H9 (cell line): ENCODE data around the gene IGF2R. TPM values are rescaled to one million over a fixed set of nuclear protein-coding genes. Genes with fewer than 3 reads are reported as not detected.

Experiments
- DNase-seq: peaks from one replicate; pipeline ENCODE4 v3.0.0-alpha.2; 2017
- H2AFZ ChIP-seq: one replicate; pipeline ENCODE4 v1.6.1; 2013; ENCODE audit warnings: mild to moderate bottlenecking, low read length, control low read depth, moderate library complexity
- H2AK5ac ChIP-seq: 2 replicates; pipeline ENCODE4 v1.6.1; 2013; ENCODE audit warnings: low read length, control low read depth, mixed read lengths; ENCODE audit not compliant: insufficient read length
- H2BK120ac ChIP-seq: one replicate; pipeline ENCODE4 v1.6.1; 2013; ENCODE audit warnings: low read depth, mild to moderate bottlenecking, low read length, control low read depth, inconsistent platforms; ENCODE audit not compliant: poor library complexity, severe bottlenecking
- H2BK12ac ChIP-seq: 2 replicates; pipeline ENCODE4 v1.6.1; 2013; ENCODE audit warnings: low read length, control low read depth, mixed read lengths, low read depth; ENCODE audit not compliant: insufficient read length
- H2BK15ac ChIP-seq: 2 replicates; pipeline ENCODE4 v1.6.1; 2013; ENCODE audit warnings: low read depth, low read length, control low read depth
- H2BK20ac ChIP-seq: one replicate; pipeline ENCODE4 v1.6.1; 2013; ENCODE audit warnings: low read depth, mild to moderate bottlenecking, low read length, control low read depth, inconsistent platforms; ENCODE audit not compliant: poor library complexity, severe bottlenecking
- H2BK5ac ChIP-seq: 2 replicates; pipeline ENCODE4 v1.6.1; 2013; ENCODE audit warnings: low read length, control low read depth, mixed read lengths; ENCODE audit not compliant: insufficient read length
- H3K14ac ChIP-seq: 2 replicates; pipeline ENCODE4 v1.6.1; 2013; ENCODE audit warnings: low read length, control low read depth; ENCODE audit not compliant: insufficient read depth
- H3K18ac ChIP-seq: 2 replicates; pipeline ENCODE4 v1.6.1; 2013; ENCODE audit warnings: low read depth, mild to moderate bottlenecking, mixed read lengths, low read length, control low read depth; ENCODE audit not compliant: insufficient read length
- H3K23ac ChIP-seq: 2 replicates; pipeline ENCODE4 v1.6.1; 2013; ENCODE audit warnings: low read length, control low read depth, mixed read lengths, low read depth; ENCODE audit not compliant: insufficient read length
- H3K23me2 ChIP-seq: 2 replicates; pipeline ENCODE4 v1.6.1; 2013; ENCODE audit warnings: low read depth, mild to moderate bottlenecking, mixed read lengths, low read length, control low read depth; ENCODE audit not compliant: insufficient read length, poor library complexity, severe bottlenecking
- H3K27ac ChIP-seq: 2 replicates; pipeline ENCODE4 v1.5.1; 2013; ENCODE audit warnings: low read length, control low read depth, mixed read lengths, low read depth; ENCODE audit not compliant: insufficient read length
- H3K27me3 ChIP-seq: 2 replicates; pipeline ENCODE4 v1.6.1; 2013; ENCODE audit warnings: low read length, control low read depth, inconsistent platforms; ENCODE audit not compliant: insufficient read depth
- H3K4ac ChIP-seq: 2 replicates; pipeline ENCODE4 v1.6.1; 2013; ENCODE audit warnings: low read depth, mild to moderate bottlenecking, control low read depth, inconsistent platforms, low read length, moderate library complexity
- H3K4me1 ChIP-seq: 2 replicates; pipeline ENCODE4 v1.6.1; 2013; ENCODE audit warnings: low read length, control low read depth, inconsistent platforms; ENCODE audit not compliant: insufficient read depth
- H3K4me2 ChIP-seq: 2 replicates; pipeline ENCODE4 v1.6.1; 2013; ENCODE audit warnings: low read length, control low read depth, mixed read lengths; ENCODE audit not compliant: insufficient read length, insufficient read depth
- H3K56ac ChIP-seq: 2 replicates; pipeline ENCODE4 v1.6.1; 2013; ENCODE audit warnings: low read depth, mild to moderate bottlenecking, mixed read lengths, low read length, control low read depth; ENCODE audit not compliant: insufficient read length
- H3K79me1 ChIP-seq: 2 replicates; pipeline ENCODE4 v1.6.1; 2013; ENCODE audit warnings: low read depth, mild to moderate bottlenecking, moderate library complexity, low read length, control low read depth, inconsistent platforms; ENCODE audit not compliant: insufficient read depth, poor library complexity, severe bottlenecking
- H3K79me2 ChIP-seq: 2 replicates; pipeline ENCODE4 v1.6.1; 2013; ENCODE audit warnings: low read length, control low read depth, inconsistent platforms; ENCODE audit not compliant: insufficient read depth
- H3K9ac ChIP-seq: 2 replicates; pipeline ENCODE4 v1.6.1; 2013; ENCODE audit warnings: low read length, control low read depth, mixed read lengths; ENCODE audit not compliant: insufficient read length; ENCODE audit errors: extremely low read depth
- H3K9me3 ChIP-seq: one replicate; pipeline ENCODE4 v1.6.1; 2013; ENCODE audit warnings: low read depth, low read length, inconsistent platforms; ENCODE audit not compliant: control insufficient read depth
- H3T11ph ChIP-seq: one replicate; pipeline ENCODE4 v1.6.1; 2013; ENCODE audit warnings: mild to moderate bottlenecking, low read length, control low read depth, inconsistent platforms
- H4K20me1 ChIP-seq: one replicate; pipeline ENCODE4 v1.6.1; 2013; ENCODE audit not compliant: control insufficient read depth, insufficient read length, insufficient read depth
- H4K5ac ChIP-seq: 2 replicates; pipeline ENCODE4 v1.6.1; 2013; ENCODE audit warnings: low read depth, mild to moderate bottlenecking, mixed read lengths, low read length, control low read depth; ENCODE audit not compliant: insufficient read length
- H4K8ac ChIP-seq: replicated peaks from 2 replicates; pipeline ENCODE4 v1.6.1; 2013; ENCODE audit warnings: low read length, control low read depth, mixed read lengths, low read depth; ENCODE audit not compliant: insufficient read length
- H4K91ac ChIP-seq: 2 replicates; pipeline ENCODE4 v1.6.1; 2013; ENCODE audit warnings: low read depth, mild to moderate bottlenecking, moderate library complexity, mixed read lengths, low read length, control low read depth; ENCODE audit not compliant: insufficient read length
- H3K27ac Mint-ChIP-seq, 3 experiments: 2 replicates in 2 of 3; 3 replicates in 1 of 3; pipeline ENCODE4 v1.8.0; 2020 to 2021; ENCODE audit warnings: mixed read lengths in 3 of 3, mild to moderate bottlenecking in 1 of 3, moderate library complexity in 1 of 3
- H3K27me3 Mint-ChIP-seq: 2 replicates; pipeline ENCODE4 v1.8.0; 2021; ENCODE audit warnings: low read depth, mild to moderate bottlenecking, moderate library complexity, mixed read lengths
- H3K36me3 Mint-ChIP-seq, 3 experiments: 2 replicates in 2 of 3; 3 replicates in 1 of 3; pipeline ENCODE4 v1.8.0; 2020 to 2021; ENCODE audit warnings: low read depth in 3 of 3, mixed read lengths in 3 of 3; ENCODE audit not compliant: insufficient read depth in 1 of 3
- H3K4me1 Mint-ChIP-seq, 2 experiments: 2 replicates each; pipeline ENCODE4 v1.8.0; 2020; ENCODE audit warnings: mixed read lengths in 2 of 2
- H3K4me3 Mint-ChIP-seq, 2 experiments: 2 replicates in 1 of 2; 3 replicates in 1 of 2; pipeline ENCODE4 v1.8.0; 2020 to 2021; ENCODE audit warnings: mild to moderate bottlenecking in 2 of 2, mixed read lengths in 2 of 2, moderate library complexity in 1 of 2
- H3K9me3 Mint-ChIP-seq, 2 experiments: 2 replicates in 1 of 2; 3 replicates in 1 of 2; pipeline ENCODE4 v1.8.0; 2020; ENCODE audit warnings: mild to moderate bottlenecking in 2 of 2, mixed read lengths in 2 of 2, moderate library complexity in 1 of 2
- CTCF ChIP-seq: fragments of 200-600 bp; sonication (generic); conservative IDR thresholded peaks from 3 replicates; pipeline ENCODE4 v1.8.0; 2021; ENCODE audit warnings: antibody characterized with exemption, mild to moderate bottlenecking
- WGBS: extraction: QIAGEN DNeasy Blood & Tissue Kit; methylation state at CpG from one replicate; pipeline ENCODE4 v1.1.7; 2013; ENCODE audit warnings: missing lambda C conversion rate, low lambda C conversion rate, mixed read lengths; ENCODE audit not compliant: insufficient read length; ENCODE audit errors: extremely low coverage; 5-methylcytosine and 5-hydroxymethylcytosine counted together
- total RNA-seq: library from RNA; stranded (reverse); gene quantifications from 2 replicates; pipeline ENCODE4 v1.2.1, GENCODE V29; 2021

The IGF2R gene
- total RNA-seq, 1 experiment from 2014 or later: 66.7 TPM

- no peaks in the 10 kb centered on the region for H3K4me1 Mint-ChIP-seq
- H4K5ac ChIP-seq: no peak overlapping the region
- no peak overlapping the region for H4K91ac ChIP-seq
- H3K4me3 Mint-ChIP-seq: no peak overlapping the region
- no peak overlapping the region for H3K18ac ChIP-seq
- H3K4me2 ChIP-seq: no peak overlapping the region
- no peak overlapping the region for H3K23ac ChIP-seq
- H2BK12ac ChIP-seq: no peak overlapping the region
- H3K4ac ChIP-seq: no peak overlapping the region
- no peak for DNase-seq
- H3K4me1 ChIP-seq: no peaks in the 10 kb centered on the region
- no peaks in the 10 kb centered on the region for H4K20me1 ChIP-seq
- H2BK15ac ChIP-seq: no peak overlapping the region
- no peaks in the 10 kb centered on the region for H3K27me3 ChIP-seq
- no peak overlapping the region for H2AK5ac ChIP-seq
- peaks cover 0 to 3% of the 10 kb centered on the region in 2 experiments; a peak in 1 of 5 replicates for H3K9me3 Mint-ChIP-seq
- no peaks in the 10 kb centered on the region for H3K23me2 ChIP-seq
- H2BK20ac ChIP-seq: no peak overlapping the region
- H3K56ac ChIP-seq: no peak overlapping the region
- no peak overlapping the region for H2BK5ac ChIP-seq
- no peak overlapping the region for H4K8ac ChIP-seq
- no peak overlapping the region for H3K27ac ChIP-seq
- no peak overlapping the region for H2AFZ ChIP-seq
- no peak overlapping the region for H3K9ac ChIP-seq
- peaks cover 13% of the 10 kb centered on the region for H3K27me3 Mint-ChIP-seq
- H3K36me3 Mint-ChIP-seq: no peaks in the 10 kb centered on the region
- H3K14ac ChIP-seq: no peak overlapping the region
- TF ChIP-seq CTCF: no peak
- no CpG with 5 or more reads among the region's 4 CpGs for WGBS
- no peak overlapping the region for H3K27ac Mint-ChIP-seq
- no peaks in the 10 kb centered on the region for H3K9me3 ChIP-seq
- no peak overlapping the region for H2BK120ac ChIP-seq
- no peaks in the 10 kb centered on the region for H3K79me2 ChIP-seq
- no peaks in the 10 kb centered on the region for H3K79me1 ChIP-seq
- H3T11ph ChIP-seq: no peak overlapping the region
These were observed 34.7 kb upstream of the IGF2R start for GRCh38 chr6:159934181-159934580.
